GM23338 (cell line): Measurements from ENCODE around the gene CDK14. TPM values are rescaled to one million over a fixed set of nuclear protein-coding genes. Genes with fewer than 3 reads are reported as not detected.

Source experiments
- ATAC-seq: fragments of 200-7000 bp; cut with Tn5 transposase; 3 replicates; pipeline ENCODE4 v1.9.1; 2020
- DNase-seq: peaks from one replicate; pipeline ENCODE4 v3.0.0-alpha.2; 2015; ENCODE audit warnings: low spot score
- H2AFZ ChIP-seq: fragments of 200-600 bp; sonication (generic); 2 replicates; pipeline ENCODE4 v1.8.0; 2016; ENCODE audit warnings: antibody characterized with exemption, mild to moderate bottlenecking, moderate library complexity
- H3F3A ChIP-seq: fragments of 200-600 bp; sonication (generic); replicated peaks from 2 replicates; pipeline ENCODE4 v1.8.0; 2017; ENCODE audit warnings: antibody characterized with exemption, mixed run types, low read depth
- H3K27ac ChIP-seq: fragments of 200-600 bp; sonication (generic); 2 replicates; pipeline ENCODE4 v1.6.1; 2016; ENCODE audit warnings: low read depth
- H3K27me3 ChIP-seq: fragments of 200-600 bp; sonication (generic); 2 replicates; pipeline ENCODE4 v1.8.0; 2016; ENCODE audit warnings: mild to moderate bottlenecking, mixed run types, moderate library complexity; ENCODE audit not compliant: insufficient read depth
- H3K36me3 ChIP-seq: fragments of 200-600 bp; sonication (generic); 2 replicates; pipeline ENCODE4 v1.8.0; 2016; ENCODE audit warnings: mild to moderate bottlenecking; ENCODE audit not compliant: insufficient read depth
- H3K4me1 ChIP-seq: fragments of 200-600 bp; sonication (generic); 2 replicates; pipeline ENCODE4 v1.8.0; 2016; ENCODE audit warnings: mild to moderate bottlenecking, moderate library complexity; ENCODE audit not compliant: insufficient read depth
- H3K4me2 ChIP-seq: fragments of 200-600 bp; sonication (generic); 2 replicates; pipeline ENCODE4 v1.7.1; 2017; ENCODE audit warnings: mixed run types
- H3K4me3 ChIP-seq: fragments of 200-600 bp; sonication (generic); 2 replicates; pipeline ENCODE4 v1.6.1; 2016; ENCODE audit warnings: mixed run types
- H3K79me2 ChIP-seq: fragments of 200-600 bp; sonication (generic); replicated peaks from 2 replicates; pipeline ENCODE4 v1.8.0; 2017; ENCODE audit warnings: mild to moderate bottlenecking; ENCODE audit not compliant: insufficient read depth
- H3K9me2 ChIP-seq: fragments of 200-600 bp; sonication (generic); 2 replicates; pipeline ENCODE4 v1.8.0; 2017; ENCODE audit not compliant: insufficient read depth
- H4K20me1 ChIP-seq: fragments of 200-600 bp; sonication (generic); replicated peaks from 2 replicates; pipeline ENCODE4 v1.8.0; 2017; ENCODE audit warnings: mild to moderate bottlenecking; ENCODE audit not compliant: insufficient read depth
- H3K27ac Mint-ChIP-seq: 2 replicates; pipeline ENCODE4 v1.8.0; 2020; ENCODE audit warnings: inconsistent platforms, mild to moderate bottlenecking, moderate library complexity, mixed read lengths
- H3K27me3 Mint-ChIP-seq: 3 replicates; pipeline ENCODE4 v1.8.0; 2022; ENCODE audit warnings: low read depth, mild to moderate bottlenecking, moderate library complexity, mixed read lengths, inconsistent platforms; ENCODE audit not compliant: insufficient read depth, poor library complexity
- H3K36me3 Mint-ChIP-seq: 3 replicates; pipeline ENCODE4 v1.8.0; 2021; ENCODE audit warnings: low read depth, mild to moderate bottlenecking, inconsistent platforms, moderate library complexity, mixed read lengths
- H3K4me1 Mint-ChIP-seq: 3 replicates; pipeline ENCODE4 v1.8.0; 2020; ENCODE audit warnings: mild to moderate bottlenecking, inconsistent platforms, mixed read lengths
- H3K4me3 Mint-ChIP-seq: 3 replicates; pipeline ENCODE4 v1.8.0; 2021; ENCODE audit warnings: moderate library complexity, mild to moderate bottlenecking, inconsistent platforms, mixed read lengths
- H3K9me3 Mint-ChIP-seq: 3 replicates; pipeline ENCODE4 v1.8.0; 2020; ENCODE audit warnings: moderate library complexity, mild to moderate bottlenecking, inconsistent platforms, mixed read lengths
- EZH2 ChIP-seq: fragments of 200-600 bp; sonication (generic); IDR thresholded peaks from one replicate; pipeline ENCODE4 v1.8.0; 2017; ENCODE audit warnings: antibody characterized with exemption, mild to moderate bottlenecking, low read depth; ENCODE audit not compliant: unreplicated experiment
- ZNF114 ChIP-seq: fragments of 250-450 bp; sonication (Bioruptor Pico); IDR thresholded peaks from 2 replicates; pipeline ENCODE4 v1.5.0; 2020; ENCODE audit warnings: mild to moderate bottlenecking, moderate library complexity
- polyA plus RNA-seq: library from polyadenylated mRNA; unstranded; fragments of >200 nt; fragmentation: Nextera tagmentation; extraction: Ambion mirVana; gene quantifications from 2 replicates; pipeline ENCODE4 v1.2.1, GENCODE V29; 2016
- total RNA-seq: library from RNA; depleted of rRNA; stranded (reverse); fragments of >200 nt; shearing (Covaris generic); gene quantifications from 2 replicates; pipeline ENCODE4 v1.2.3, GENCODE V29; 2014
- TF ChIP-seq, protein P1 (sequence below): IDR thresholded peaks from one replicate; pipeline ENCODE4 v1.6.1; 2018; ENCODE audit warnings: antibody characterized with exemption; ENCODE audit not compliant: unreplicated experiment
- TF ChIP-seq, protein P2 (sequence below): IDR thresholded peaks from 2 replicates; pipeline ENCODE4 v1.6.1; 2016; ENCODE audit warnings: antibody characterized with exemption
- TF ChIP-seq, protein P3 (sequence below): fragments of 250-450 bp; sonication (Bioruptor Pico); IDR thresholded peaks from 2 replicates; pipeline ENCODE4 v1.5.0; 2020; ENCODE audit warnings: mild to moderate bottlenecking, moderate library complexity

The CDK14 gene
- total and polyA plus RNA-seq, 2 experiments from 2014 or later, result 11.2 to 24.0 TPM

DNA sequence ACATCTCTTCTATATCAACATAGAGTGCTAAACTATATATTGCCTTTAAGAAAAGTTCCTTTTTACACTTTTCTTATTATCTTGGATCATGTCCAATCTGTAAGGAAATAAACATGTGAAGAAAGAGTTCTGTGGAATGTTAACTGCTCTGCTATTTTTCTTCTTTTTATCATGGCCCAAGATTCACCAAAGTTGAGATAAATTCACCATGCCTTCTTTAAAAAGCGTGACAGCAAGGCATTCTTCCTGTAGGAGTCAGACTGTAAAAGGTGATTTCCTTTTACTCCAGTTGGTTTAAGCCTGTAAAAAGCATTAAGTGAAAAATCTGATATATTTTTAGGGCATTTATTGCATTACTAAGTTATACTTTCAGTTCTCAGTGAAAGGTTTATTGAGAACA lies 502.4 kb downstream of the CDK14 start:
- Histone ChIP-seq H3K4me3 (no peak overlapping the region), H4K20me1 (no peaks in the 10 kb centered on the region), H3K4me2 (no peak overlapping the region), H2AFZ (no peak overlapping the region), H3K4me1 (no peaks in the 10 kb centered on the region), H3K9me2 (no peaks in the 10 kb centered on the region), H3K79me2 (no peaks in the 10 kb centered on the region), H3K36me3 (no peaks in the 10 kb centered on the region), H3F3A (no peaks in the 10 kb centered on the region), H3K27ac (no peak overlapping the region), H3K27me3 (no peaks in the 10 kb centered on the region)
- no peak overlapping the region for H3K27ac Mint-ChIP-seq
- no peak for DNase-seq
- H3K4me3 Mint-ChIP-seq, result no peak overlapping the region
- H3K4me1 Mint-ChIP-seq, result no peaks in the 10 kb centered on the region
- TF ChIP-seq EZH2 (no peak), ZNF114 (CRISPR knock-in tag) (no peak)
- TF ChIP-seq, protein P1, sequence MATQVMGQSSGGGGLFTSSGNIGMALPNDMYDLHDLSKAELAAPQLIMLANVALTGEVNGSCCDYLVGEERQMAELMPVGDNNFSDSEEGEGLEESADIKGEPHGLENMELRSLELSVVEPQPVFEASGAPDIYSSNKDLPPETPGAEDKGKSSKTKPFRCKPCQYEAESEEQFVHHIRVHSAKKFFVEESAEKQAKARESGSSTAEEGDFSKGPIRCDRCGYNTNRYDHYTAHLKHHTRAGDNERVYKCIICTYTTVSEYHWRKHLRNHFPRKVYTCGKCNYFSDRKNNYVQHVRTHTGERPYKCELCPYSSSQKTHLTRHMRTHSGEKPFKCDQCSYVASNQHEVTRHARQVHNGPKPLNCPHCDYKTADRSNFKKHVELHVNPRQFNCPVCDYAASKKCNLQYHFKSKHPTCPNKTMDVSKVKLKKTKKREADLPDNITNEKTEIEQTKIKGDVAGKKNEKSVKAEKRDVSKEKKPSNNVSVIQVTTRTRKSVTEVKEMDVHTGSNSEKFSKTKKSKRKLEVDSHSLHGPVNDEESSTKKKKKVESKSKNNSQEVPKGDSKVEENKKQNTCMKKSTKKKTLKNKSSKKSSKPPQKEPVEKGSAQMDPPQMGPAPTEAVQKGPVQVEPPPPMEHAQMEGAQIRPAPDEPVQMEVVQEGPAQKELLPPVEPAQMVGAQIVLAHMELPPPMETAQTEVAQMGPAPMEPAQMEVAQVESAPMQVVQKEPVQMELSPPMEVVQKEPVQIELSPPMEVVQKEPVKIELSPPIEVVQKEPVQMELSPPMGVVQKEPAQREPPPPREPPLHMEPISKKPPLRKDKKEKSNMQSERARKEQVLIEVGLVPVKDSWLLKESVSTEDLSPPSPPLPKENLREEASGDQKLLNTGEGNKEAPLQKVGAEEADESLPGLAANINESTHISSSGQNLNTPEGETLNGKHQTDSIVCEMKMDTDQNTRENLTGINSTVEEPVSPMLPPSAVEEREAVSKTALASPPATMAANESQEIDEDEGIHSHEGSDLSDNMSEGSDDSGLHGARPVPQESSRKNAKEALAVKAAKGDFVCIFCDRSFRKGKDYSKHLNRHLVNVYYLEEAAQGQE, result no peak
- TF ChIP-seq, protein P2, sequence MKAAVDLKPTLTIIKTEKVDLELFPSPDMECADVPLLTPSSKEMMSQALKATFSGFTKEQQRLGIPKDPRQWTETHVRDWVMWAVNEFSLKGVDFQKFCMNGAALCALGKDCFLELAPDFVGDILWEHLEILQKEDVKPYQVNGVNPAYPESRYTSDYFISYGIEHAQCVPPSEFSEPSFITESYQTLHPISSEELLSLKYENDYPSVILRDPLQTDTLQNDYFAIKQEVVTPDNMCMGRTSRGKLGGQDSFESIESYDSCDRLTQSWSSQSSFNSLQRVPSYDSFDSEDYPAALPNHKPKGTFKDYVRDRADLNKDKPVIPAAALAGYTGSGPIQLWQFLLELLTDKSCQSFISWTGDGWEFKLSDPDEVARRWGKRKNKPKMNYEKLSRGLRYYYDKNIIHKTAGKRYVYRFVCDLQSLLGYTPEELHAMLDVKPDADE, result no peak
- TF ChIP-seq, protein P3, sequence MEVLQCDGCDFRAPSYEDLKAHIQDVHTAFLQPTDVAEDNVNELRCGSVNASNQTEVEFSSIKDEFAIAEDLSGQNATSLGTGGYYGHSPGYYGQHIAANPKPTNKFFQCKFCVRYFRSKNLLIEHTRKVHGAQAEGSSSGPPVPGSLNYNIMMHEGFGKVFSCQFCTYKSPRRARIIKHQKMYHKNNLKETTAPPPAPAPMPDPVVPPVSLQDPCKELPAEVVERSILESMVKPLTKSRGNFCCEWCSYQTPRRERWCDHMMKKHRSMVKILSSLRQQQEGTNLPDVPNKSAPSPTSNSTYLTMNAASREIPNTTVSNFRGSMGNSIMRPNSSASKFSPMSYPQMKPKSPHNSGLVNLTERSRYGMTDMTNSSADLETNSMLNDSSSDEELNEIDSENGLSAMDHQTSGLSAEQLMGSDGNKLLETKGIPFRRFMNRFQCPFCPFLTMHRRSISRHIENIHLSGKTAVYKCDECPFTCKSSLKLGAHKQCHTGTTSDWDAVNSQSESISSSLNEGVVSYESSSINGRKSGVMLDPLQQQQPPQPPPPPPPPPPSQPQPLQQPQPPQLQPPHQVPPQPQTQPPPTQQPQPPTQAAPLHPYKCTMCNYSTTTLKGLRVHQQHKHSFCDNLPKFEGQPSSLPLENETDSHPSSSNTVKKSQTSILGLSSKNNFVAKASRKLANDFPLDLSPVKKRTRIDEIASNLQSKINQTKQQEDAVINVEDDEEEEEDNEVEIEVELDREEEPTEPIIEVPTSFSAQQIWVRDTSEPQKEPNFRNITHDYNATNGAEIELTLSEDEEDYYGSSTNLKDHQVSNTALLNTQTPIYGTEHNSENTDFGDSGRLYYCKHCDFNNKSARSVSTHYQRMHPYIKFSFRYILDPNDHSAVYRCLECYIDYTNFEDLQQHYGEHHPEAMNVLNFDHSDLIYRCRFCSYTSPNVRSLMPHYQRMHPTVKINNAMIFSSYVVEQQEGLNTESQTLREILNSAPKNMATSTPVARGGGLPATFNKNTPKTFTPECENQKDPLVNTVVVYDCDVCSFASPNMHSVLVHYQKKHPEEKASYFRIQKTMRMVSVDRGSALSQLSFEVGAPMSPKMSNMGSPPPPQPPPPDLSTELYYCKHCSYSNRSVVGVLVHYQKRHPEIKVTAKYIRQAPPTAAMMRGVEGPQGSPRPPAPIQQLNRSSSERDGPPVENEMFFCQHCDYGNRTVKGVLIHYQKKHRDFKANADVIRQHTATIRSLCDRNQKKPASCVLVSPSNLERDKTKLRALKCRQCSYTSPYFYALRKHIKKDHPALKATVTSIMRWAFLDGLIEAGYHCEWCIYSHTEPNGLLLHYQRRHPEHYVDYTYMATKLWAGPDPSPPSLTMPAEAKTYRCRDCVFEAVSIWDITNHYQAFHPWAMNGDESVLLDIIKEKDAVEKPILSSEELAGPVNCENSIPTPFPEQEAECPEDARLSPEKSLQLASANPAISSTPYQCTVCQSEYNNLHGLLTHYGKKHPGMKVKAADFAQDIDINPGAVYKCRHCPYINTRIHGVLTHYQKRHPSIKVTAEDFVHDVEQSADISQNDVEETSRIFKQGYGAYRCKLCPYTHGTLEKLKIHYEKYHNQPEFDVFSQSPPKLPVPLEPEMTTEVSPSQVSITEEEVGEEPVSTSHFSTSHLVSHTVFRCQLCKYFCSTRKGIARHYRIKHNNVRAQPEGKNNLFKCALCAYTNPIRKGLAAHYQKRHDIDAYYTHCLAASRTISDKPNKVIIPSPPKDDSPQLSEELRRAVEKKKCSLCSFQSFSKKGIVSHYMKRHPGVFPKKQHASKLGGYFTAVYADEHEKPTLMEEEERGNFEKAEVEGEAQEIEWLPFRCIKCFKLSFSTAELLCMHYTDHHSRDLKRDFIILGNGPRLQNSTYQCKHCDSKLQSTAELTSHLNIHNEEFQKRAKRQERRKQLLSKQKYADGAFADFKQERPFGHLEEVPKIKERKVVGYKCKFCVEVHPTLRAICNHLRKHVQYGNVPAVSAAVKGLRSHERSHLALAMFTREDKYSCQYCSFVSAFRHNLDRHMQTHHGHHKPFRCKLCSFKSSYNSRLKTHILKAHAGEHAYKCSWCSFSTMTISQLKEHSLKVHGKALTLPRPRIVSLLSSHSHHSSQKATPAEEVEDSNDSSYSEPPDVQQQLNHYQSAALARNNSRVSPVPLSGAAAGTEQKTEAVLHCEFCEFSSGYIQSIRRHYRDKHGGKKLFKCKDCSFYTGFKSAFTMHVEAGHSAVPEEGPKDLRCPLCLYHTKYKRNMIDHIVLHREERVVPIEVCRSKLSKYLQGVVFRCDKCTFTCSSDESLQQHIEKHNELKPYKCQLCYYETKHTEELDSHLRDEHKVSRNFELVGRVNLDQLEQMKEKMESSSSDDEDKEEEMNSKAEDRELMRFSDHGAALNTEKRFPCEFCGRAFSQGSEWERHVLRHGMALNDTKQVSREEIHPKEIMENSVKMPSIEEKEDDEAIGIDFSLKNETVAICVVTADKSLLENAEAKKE (CRISPR knock-in tag), result no peak
- no peaks in the 10 kb centered on the region for H3K36me3 Mint-ChIP-seq
- no peaks in the 10 kb centered on the region for H3K27me3 Mint-ChIP-seq
- no peak for ATAC-seq
- no peaks in the 10 kb centered on the region for H3K9me3 Mint-ChIP-seq
